SU-DHL-6 (cell line): Measurements from ENCODE around the gene ARHGAP4.

Experiments used
- CTCF ChIP-seq: fragments of 200-600 bp; sonication (generic); IDR thresholded peaks from one replicate; pipeline ENCODE4 v1.5.1; 2017; ENCODE audit warnings: antibody characterized with exemption, mild to moderate bottlenecking, low read length, moderate library complexity; ENCODE audit not compliant: insufficient read depth, poor library complexity, severe bottlenecking
- EZH2phosphoT487 ChIP-seq: fragments of 200-600 bp; sonication (generic), shearing (Covaris generic); conservative IDR thresholded peaks from 2 replicates; pipeline ENCODE4 v1.6.1; 2018; ENCODE audit warnings: mild to moderate bottlenecking, antibody characterized with exemption, low read length, moderate library complexity, mixed read lengths

- TF ChIP-seq CTCF (no peak), EZH2phosphoT487 (no peak)
These were observed 28.0 kb upstream of the ARHGAP4 start for GRCh38 chrX:153953892-153954557.
